ENCODE results near the gene PKNOX2.

PKNOX2 gene

GRCh38 chr11:125341676-125342075 is 177.1 kb downstream of the PKNOX2 start:
- DNase-seq (ENCODE audit: low spot score), result no peak

GRCh38 chr11:125342281-125342930 is 177.9 kb downstream of the PKNOX2 start:
- no peak for DNase-seq (ENCODE audit: low spot score)

GRCh38 chr11:125343086-125343717 is 178.7 kb downstream of the PKNOX2 start:
- DNase-seq (ENCODE audit: low spot score), result no peak

- DNase-seq (ENCODE audit: low spot score), result no peak
These were observed 179.2 kb downstream of the PKNOX2 start for GRCh38 chr11:125343718-125344131.

- no peak for DNase-seq (ENCODE audit: low spot score)
These were observed 180.4 kb downstream of the PKNOX2 start for GRCh38 chr11:125344846-125345420.

GRCh38 chr11:125345421-125346178 is 181.0 kb downstream of the PKNOX2 start:
- peak; percentile 41 for DNase-seq (ENCODE audit: low spot score)

GRCh38 chr11:125346179-125346530 is 181.6 kb downstream of the PKNOX2 start:
- no peak for DNase-seq (ENCODE audit: low spot score)

- DNase-seq (ENCODE audit: low spot score), result no peak
These were observed 182.2 kb downstream of the PKNOX2 start for GRCh38 chr11:125346565-125347260.

- DNase-seq (ENCODE audit: low spot score), result no peak
These were observed 182.7 kb downstream of the PKNOX2 start for GRCh38 chr11:125347261-125347585.

GRCh38 chr11:125348141-125348651 is 183.6 kb downstream of the PKNOX2 start:
- no peak for DNase-seq (ENCODE audit: low spot score)

- DNase-seq (ENCODE audit: low spot score), result peak; percentile 29
These were observed 184.2 kb downstream of the PKNOX2 start for GRCh38 chr11:125348674-125349309.

GRCh38 chr11:125350206-125351032 is 185.9 kb downstream of the PKNOX2 start:
- no peak for DNase-seq (ENCODE audit: low spot score)

GRCh38 chr11:125351033-125351867 is 186.7 kb downstream of the PKNOX2 start:
- no peak for DNase-seq (ENCODE audit: low spot score)

- DNase-seq (ENCODE audit: low spot score), result no peak
These were observed 187.3 kb downstream of the PKNOX2 start for GRCh38 chr11:125351868-125352250.

GRCh38 chr11:125356797-125357196 is 192.2 kb downstream of the PKNOX2 start:
- DNase-seq (ENCODE audit: low spot score), result no peak

- DNase-seq (ENCODE audit: low spot score), result no peak
These were observed 193.0 kb downstream of the PKNOX2 start for GRCh38 chr11:125357551-125357950.

GRCh38 chr11:125358254-125358840 is 193.8 kb downstream of the PKNOX2 start:
- no peak for DNase-seq (ENCODE audit: low spot score)

- no peak for DNase-seq (ENCODE audit: low spot score)
These were observed 194.6 kb downstream of the PKNOX2 start for GRCh38 chr11:125359130-125359529.

GRCh38 chr11:125360066-125360465 is 195.5 kb downstream of the PKNOX2 start:
- DNase-seq (ENCODE audit: low spot score), result no peak

Measured in LoVo (cell line).